GM12892 (cell line): ENCODE measurements around the gene NACA2.

Experiments
- POLR2A ChIP-seq: IDR thresholded peaks from 2 replicates; pipeline ENCODE4 v1.6.1; 2011; ENCODE audit warnings: low read depth, low read length, control low read depth
- POLR2AphosphoS5 ChIP-seq: IDR thresholded peaks from 2 replicates; pipeline ENCODE4 v1.6.1; 2011; ENCODE audit warnings: low read depth, low read length, control low read depth
- TAF1 ChIP-seq: IDR thresholded peaks from 2 replicates; pipeline ENCODE4 v1.6.1; 2011; ENCODE audit warnings: low read depth, mild to moderate bottlenecking, control low read depth, low read length, borderline replicate concordance

GRCh38 chr17:61543786-61544415 is 47.1 kb downstream of the NACA2 start:
- TF ChIP-seq POLR2AphosphoS5 (no peak), POLR2A (no peak), TAF1 (no peak)
